Transverse colon (tissue), 3 donors: ENCODE data around the gene FBXO15.

Experiments used
- CTCF ChIP-seq, 5 experiments: fragments of 200-600 bp in 3 of 5; fragments of 450-650 bp in 2 of 5; sonication (generic) in 3 of 5; IDR thresholded peaks; 1 replicate in 2 of 5; 2 replicates in 3 of 5; pipeline ENCODE4 v1.5.1; 2016 to 2017; ENCODE audit warnings: antibody characterized with exemption in 5 of 5, inconsistent platforms in 3 of 5, mild to moderate bottlenecking in 2 of 5, moderate library complexity in 1 of 5
- EP300 ChIP-seq: sonication (generic); formaldehyde crosslinking; IDR thresholded peaks from one replicate; pipeline ENCODE4 v1.6.1; 2017; ENCODE audit warnings: antibody characterized with exemption, low read depth
- POLR2A ChIP-seq: fragments of 450-650 bp; IDR thresholded peaks from one replicate; pipeline ENCODE4 v1.6.1; 2016; ENCODE audit warnings: antibody characterized with exemption, mild to moderate bottlenecking, moderate library complexity

- TF ChIP-seq POLR2A = no peak
- no peak for TF ChIP-seq CTCF (IDR thresholded peaks at IDR 0.05)
- TF ChIP-seq EP300 = no peak
Observed at GRCh38 chr18:74141667-74142066, 6.0 kb downstream of the FBXO15 start.
